Ascending aorta (tissue), 2 donors: ENCODE data around the gene TMC8. TPM values are rescaled to one million over a fixed set of nuclear protein-coding genes. Genes with fewer than 3 reads are reported as not detected.
"Not testable (repeated sequence)": the region's sequence is repeated elsewhere in the genome, so short reads cannot be mapped to it uniquely, and the experiment has no call there.

Experiments
- DNase-seq, 2 donors: peaks; one replicate each; pipeline ENCODE4 v3.0.0-alpha.2; 2019; ENCODE audit warnings: low spot score in 2 of 2
- H3K27ac ChIP-seq, 2 donors: fragments of 200-600 bp; sonication (generic); one replicate each; pipeline ENCODE4 v1.5.1; 2016 to 2017; ENCODE audit warnings: mild to moderate bottlenecking in 1 of 2
- H3K27me3 ChIP-seq: fragments of 200-600 bp; sonication (generic); one replicate; pipeline ENCODE4 v1.5.1; 2017
- H3K36me3 ChIP-seq, 2 donors: fragments of 200-600 bp; sonication (generic); one replicate each; pipeline ENCODE4 v1.5.1; 2016
- H3K4me1 ChIP-seq, 2 donors: fragments of 200-600 bp; sonication (generic); one replicate each; pipeline ENCODE4 v1.5.1; 2016 to 2017; ENCODE audit warnings: mild to moderate bottlenecking in 1 of 2
- H3K4me3 ChIP-seq, 2 donors: fragments of 200-600 bp; sonication (generic); one replicate each; pipeline ENCODE4 v1.5.1; 2016 to 2017; ENCODE audit warnings: mild to moderate bottlenecking in 1 of 2
- H3K9me3 ChIP-seq, 2 donors: fragments of 200-600 bp; sonication (generic); one replicate each; pipeline ENCODE4 v1.5.1; 2016
- intact Hi-C: fragments of 100-400 bp; cut with DNase I; formaldehyde crosslinking; loops from one replicate; pipeline ENCODE4 v1.15.1; 2023
- total RNA-seq: library from RNA; depleted of rRNA; stranded (reverse); fragments of >200 nt; gene quantifications from one replicate; pipeline ENCODE4 v1.1.0, GENCODE V29; 2016
- TF ChIP-seq, protein P1 (sequence below), 3 experiments: fragments of 200-600 bp in 2 of 3; fragments of 450-650 bp in 1 of 3; sonication (generic) in 2 of 3; IDR thresholded peaks; one replicate each; pipeline ENCODE4 v1.5.1; 2016 to 2019; ENCODE audit warnings: antibody characterized with exemption in 3 of 3, mild to moderate bottlenecking in 1 of 3, moderate library complexity in 1 of 3

Gene TMC8
- total RNA-seq, 1 donor from 2014 or later: 9.6 TPM

DNA sequence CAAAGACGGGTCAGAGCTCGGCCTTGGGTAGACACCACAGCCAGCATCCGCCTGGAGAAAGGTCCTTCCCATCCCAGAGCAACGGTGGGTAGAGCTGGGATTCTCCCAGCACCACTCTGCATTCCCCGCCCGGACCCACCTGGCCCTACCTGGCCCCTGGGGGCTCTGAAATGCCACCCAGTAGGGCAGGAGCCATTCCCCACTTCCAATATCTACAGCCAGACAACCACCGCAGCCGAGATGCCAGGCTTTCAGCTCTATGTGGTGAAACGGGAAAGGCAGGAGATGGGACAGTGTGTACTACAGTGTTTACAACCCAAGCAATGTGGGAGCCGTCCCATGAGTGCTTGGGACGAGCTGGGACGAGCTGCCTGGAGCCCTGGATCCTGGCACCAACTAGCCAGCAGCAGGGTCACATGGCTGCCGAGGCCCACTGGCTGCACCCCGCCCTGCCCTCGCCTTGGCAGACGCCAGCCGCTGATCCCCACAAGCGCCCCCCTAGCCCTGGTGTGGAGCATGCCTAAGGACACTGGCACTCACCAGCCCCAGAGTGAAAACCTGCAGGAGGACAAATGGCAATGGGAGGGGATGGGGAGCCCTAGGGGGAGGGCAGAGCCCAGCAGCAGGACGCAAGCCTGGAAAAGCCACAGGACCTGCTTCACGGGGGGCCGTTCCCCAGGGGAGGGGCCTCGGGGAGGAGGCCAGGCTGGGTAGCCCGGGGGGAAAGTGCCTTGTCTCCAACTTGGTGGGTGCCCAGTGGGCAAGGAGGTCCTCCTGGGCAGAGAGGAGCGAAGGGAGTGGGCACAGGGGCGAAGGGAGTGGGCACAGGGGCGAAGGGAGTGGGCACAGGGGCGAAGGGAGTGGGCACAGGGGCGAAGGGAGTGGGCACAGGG lies 15.5 kb upstream of the TMC8 start:
- H3K36me3 ChIP-seq: peaks cover 0 to 2% of the 10 kb centered on the region in 2 donors
- TF ChIP-seq, protein P1, sequence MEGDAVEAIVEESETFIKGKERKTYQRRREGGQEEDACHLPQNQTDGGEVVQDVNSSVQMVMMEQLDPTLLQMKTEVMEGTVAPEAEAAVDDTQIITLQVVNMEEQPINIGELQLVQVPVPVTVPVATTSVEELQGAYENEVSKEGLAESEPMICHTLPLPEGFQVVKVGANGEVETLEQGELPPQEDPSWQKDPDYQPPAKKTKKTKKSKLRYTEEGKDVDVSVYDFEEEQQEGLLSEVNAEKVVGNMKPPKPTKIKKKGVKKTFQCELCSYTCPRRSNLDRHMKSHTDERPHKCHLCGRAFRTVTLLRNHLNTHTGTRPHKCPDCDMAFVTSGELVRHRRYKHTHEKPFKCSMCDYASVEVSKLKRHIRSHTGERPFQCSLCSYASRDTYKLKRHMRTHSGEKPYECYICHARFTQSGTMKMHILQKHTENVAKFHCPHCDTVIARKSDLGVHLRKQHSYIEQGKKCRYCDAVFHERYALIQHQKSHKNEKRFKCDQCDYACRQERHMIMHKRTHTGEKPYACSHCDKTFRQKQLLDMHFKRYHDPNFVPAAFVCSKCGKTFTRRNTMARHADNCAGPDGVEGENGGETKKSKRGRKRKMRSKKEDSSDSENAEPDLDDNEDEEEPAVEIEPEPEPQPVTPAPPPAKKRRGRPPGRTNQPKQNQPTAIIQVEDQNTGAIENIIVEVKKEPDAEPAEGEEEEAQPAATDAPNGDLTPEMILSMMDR (IDR thresholded peaks at IDR 0.05): no peak
- H3K27ac ChIP-seq: no peak overlapping the region
- intact Hi-C loops: no loop called here
- peaks cover 0 to 4% of the 10 kb centered on the region in 2 donors for H3K4me1 ChIP-seq
- DNase-seq: no peak
- H3K27me3 ChIP-seq: no peaks in the 10 kb centered on the region
- no peak overlapping the region for H3K4me3 ChIP-seq
- H3K9me3 ChIP-seq: no peaks in the 10 kb centered on the region

DNA sequence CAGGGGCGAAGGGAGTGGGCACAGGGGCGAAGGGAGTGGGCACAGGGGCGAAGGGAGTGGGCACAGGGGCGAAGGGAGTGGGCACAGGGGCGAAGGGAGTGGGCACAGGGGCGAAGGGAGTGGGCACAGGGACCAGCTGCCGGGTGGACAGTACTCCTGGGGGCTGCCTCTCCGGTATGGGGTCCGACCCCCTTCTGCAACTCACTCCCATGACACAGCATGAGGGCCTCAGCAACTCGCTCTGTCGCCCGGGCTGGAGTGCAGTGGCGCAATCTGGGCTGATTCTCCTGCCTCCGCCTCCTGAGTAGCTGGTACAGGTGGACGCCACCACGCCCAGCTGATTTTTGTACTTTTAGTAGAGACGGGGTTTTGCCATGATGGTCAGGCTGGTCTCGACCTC lies 14.8 kb upstream of the TMC8 start:
- intact Hi-C loops, H3K27me3 ChIP-seq, H3K9me3 ChIP-seq, H3K4me1 ChIP-seq, DNase-seq, H3K36me3 ChIP-seq, H3K4me3 ChIP-seq, H3K27ac ChIP-seq: not testable (repeated sequence)

DNA sequence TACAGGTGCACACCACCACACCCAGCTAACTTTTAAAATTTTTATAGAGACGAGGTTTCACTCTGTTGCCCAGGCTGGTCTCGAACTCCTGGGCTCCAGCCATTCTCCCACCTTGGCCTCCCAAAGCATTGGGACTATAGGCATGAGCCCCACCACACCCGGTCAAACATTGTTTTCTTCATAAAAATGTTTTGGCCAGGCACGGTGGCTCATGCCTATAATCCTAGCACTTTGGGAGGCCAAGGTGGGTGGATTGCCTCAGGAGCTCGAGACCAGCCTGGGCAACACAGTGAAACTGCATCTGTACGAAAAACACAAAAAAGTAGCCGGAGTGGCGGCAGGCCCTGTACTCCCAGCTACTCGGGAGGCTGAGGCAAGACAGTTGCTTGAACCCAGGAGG lies 14.2 kb upstream of the TMC8 start:
- intact Hi-C loops: no loop called here

DNA sequence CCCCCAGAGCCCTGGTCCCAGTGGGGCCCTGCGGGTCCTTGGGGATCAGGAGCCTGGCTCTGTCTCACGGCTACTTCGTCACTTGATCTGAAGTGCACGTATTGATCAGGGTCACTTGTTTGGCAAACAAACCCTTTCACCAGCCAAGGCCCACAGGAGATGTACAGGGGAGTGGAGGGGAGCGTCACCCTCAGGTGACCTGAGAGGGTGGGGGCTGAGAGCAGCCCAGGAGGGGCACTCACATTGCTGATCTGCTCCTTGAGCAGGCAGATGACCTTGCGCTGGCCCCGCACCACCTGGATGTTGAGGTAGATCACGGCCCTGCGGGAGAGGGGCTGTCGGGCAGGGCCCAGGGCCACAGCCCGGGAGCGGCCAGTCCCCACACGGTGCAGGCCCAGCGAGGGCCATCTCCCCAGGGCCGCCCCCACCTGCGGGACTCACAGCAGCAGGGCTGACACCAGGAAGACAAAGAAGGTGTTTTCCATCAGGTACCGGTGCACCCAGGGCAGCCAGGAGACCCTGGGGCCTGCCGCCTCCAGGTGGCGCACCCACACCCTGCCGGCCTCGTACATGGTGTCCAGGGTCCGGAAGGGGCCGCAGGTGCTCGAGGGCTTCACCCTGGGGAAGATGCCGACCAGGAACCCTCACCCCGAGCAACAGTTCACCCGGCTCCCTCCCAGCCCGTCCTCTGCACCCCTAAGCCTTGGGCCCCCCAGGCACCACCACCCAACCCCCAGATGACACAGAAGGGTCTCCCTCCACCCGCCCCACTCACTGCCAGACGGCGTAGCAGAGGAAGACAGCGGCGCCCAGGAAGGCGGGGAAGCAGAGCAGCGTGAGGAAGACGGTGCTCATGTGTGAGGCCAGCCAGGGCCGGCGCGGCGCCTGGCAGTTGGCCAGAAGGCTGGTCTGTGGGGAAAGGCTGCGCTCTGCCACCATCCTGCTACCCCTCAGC lies 13.3 kb upstream of the TMC8 start:
- TF ChIP-seq, protein P1 (IDR thresholded peaks at IDR 0.05): peak in 1 of 3 experiments; percentile 19
- H3K27ac ChIP-seq: no peak overlapping the region
- H3K36me3 ChIP-seq: no peaks in the 10 kb centered on the region
- H3K27me3 ChIP-seq: no peaks in the 10 kb centered on the region
- peaks cover 0 to 4% of the 10 kb centered on the region in 2 donors for H3K4me1 ChIP-seq
- intact Hi-C loops: no loop called here
- no peak overlapping the region for H3K4me3 ChIP-seq
- DNase-seq: no peak
- H3K9me3 ChIP-seq: no peaks in the 10 kb centered on the region

More for the DNA sequence above, 14.2 kb upstream of the TMC8 start:
- H3K27ac ChIP-seq: no peak overlapping the region
- DNase-seq: no peak
- H3K4me1 ChIP-seq: peaks cover 0 to 4% of the 10 kb centered on the region in 2 donors
- peaks cover 0 to 2% of the 10 kb centered on the region in 2 donors for H3K36me3 ChIP-seq
- no peaks in the 10 kb centered on the region for H3K27me3 ChIP-seq
- TF ChIP-seq, protein P1 (IDR thresholded peaks at IDR 0.05): no peak
- no peaks in the 10 kb centered on the region for H3K9me3 ChIP-seq
- H3K4me3 ChIP-seq: no peak overlapping the region

DNA sequence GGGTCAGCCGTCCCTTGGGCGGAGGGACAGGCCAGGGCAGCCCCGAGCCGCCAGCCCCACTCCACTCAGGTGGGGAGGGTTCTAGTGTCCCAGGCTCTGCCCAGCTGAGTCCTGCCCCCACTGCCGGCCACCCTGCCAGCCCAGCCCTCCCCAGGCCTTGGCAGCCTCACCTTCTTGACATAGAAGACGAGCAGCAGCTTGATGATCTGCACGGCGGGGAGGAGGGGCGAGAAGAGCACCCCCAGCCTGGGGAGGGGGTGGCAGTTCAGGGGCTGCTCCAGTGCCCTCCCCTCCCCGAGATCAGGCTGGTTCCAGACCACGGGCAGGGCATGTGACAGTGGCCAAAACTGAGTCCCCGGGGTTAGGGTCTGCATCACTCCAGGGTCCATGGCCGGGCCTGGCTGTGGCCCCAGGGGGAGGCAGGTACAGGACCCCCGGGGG lies 11.8 kb upstream of the TMC8 start:
- intact Hi-C loops: no loop called here

More for the DNA sequence above, 11.8 kb upstream of the TMC8 start:
- Histone ChIP-seq H3K36me3 (no peaks in the 10 kb centered on the region), H3K4me1 (no peaks in the 10 kb centered on the region), H3K27ac (no peak overlapping the region), H3K4me3 (no peak overlapping the region), H3K27me3 (no peaks in the 10 kb centered on the region), H3K9me3 (no peaks in the 10 kb centered on the region)
- TF ChIP-seq, protein P1 (IDR thresholded peaks at IDR 0.05): no peak
- DNase-seq: no peak
